HL-60 (cell line): ENCODE data around the gene NOS1AP.

Experiments used
- DNase-seq, 2 experiments: peaks; one replicate each; pipeline ENCODE4 v3.0.0-alpha.2; 2010 to 2020; ENCODE audit warnings: low read depth in 1 of 2, low spot score in 1 of 2
- H3K27ac ChIP-seq: fragments of 250-450 bp; sonication (Bioruptor Pico); replicated peaks from 2 replicates; pipeline ENCODE4 v1.5.1; 2020; ENCODE audit warnings: mild to moderate bottlenecking, moderate library complexity
- H3K27me3 ChIP-seq: fragments of 250-450 bp; sonication (Bioruptor Pico); 2 replicates; pipeline ENCODE4 v1.5.1; 2021; ENCODE audit warnings: mild to moderate bottlenecking, moderate library complexity; ENCODE audit not compliant: insufficient read depth, poor library complexity, severe bottlenecking
- H3K4me3 ChIP-seq: replicated peaks from 2 replicates; pipeline ENCODE4 v1.5.1; 2011; ENCODE audit warnings: mild to moderate bottlenecking, control low read depth, low read length; ENCODE audit not compliant: insufficient read depth
- CTCF ChIP-seq: IDR thresholded peaks from one replicate; pipeline ENCODE4 v1.5.1; 2011; ENCODE audit warnings: low read length, control low read depth, inconsistent platforms; ENCODE audit not compliant: insufficient read depth
- GABPA ChIP-seq: IDR thresholded peaks from 2 replicates; pipeline ENCODE4 v1.6.1; 2012; ENCODE audit warnings: low read depth
- POLR2AphosphoS5 ChIP-seq: IDR thresholded peaks from 2 replicates; pipeline ENCODE4 v1.6.1; 2012; ENCODE audit warnings: low read depth
- REST ChIP-seq: IDR thresholded peaks from 2 replicates; pipeline ENCODE4 v1.6.1; 2012; ENCODE audit warnings: low read depth; ENCODE audit not compliant: insufficient replicate concordance
- SPI1 ChIP-seq: IDR thresholded peaks from 2 replicates; pipeline ENCODE4 v1.6.1; 2012; ENCODE audit warnings: low read depth, mild to moderate bottlenecking, borderline replicate concordance

Gene NOS1AP

GRCh38 chr1:162236201-162236600 lies 166.7 kb downstream of the NOS1AP start:
- Histone ChIP-seq H3K27me3 (no peaks in the 10 kb centered on the region), H3K27ac (no peak overlapping the region), H3K4me3 (no peak overlapping the region)
- DNase-seq: no peak
- TF ChIP-seq POLR2AphosphoS5 (no peak), CTCF (no peak), SPI1 (no peak), GABPA (no peak), REST (no peak)

- no peak for TF ChIP-seq CTCF
- no peak for TF ChIP-seq SPI1
- TF ChIP-seq REST: no peak
- no peak for TF ChIP-seq GABPA
- no peak for TF ChIP-seq POLR2AphosphoS5
- DNase-seq: peak in 1 of 2 experiments; percentile 9
- Histone ChIP-seq H3K27ac (no peak overlapping the region), H3K27me3 (no peaks in the 10 kb centered on the region), H3K4me3 (no peak overlapping the region)
These were observed 167.1 kb downstream of the NOS1AP start for GRCh38 chr1:162236618-162237017.

GRCh38 chr1:162240577-162240976 lies 171.1 kb downstream of the NOS1AP start:
- no peak for DNase-seq
- no peak overlapping the region for H3K4me3 ChIP-seq
- H3K27me3 ChIP-seq: no peaks in the 10 kb centered on the region
- no peak overlapping the region for H3K27ac ChIP-seq
- no peak for TF ChIP-seq POLR2AphosphoS5
- no peak for TF ChIP-seq CTCF
- no peak for TF ChIP-seq REST
- no peak for TF ChIP-seq GABPA
- TF ChIP-seq SPI1: no peak
